ENCODE measurements around the gene PUS7.
"Not testable (repeated sequence)": the region's sequence is repeated elsewhere in the genome, so short reads cannot be mapped to it uniquely, and the experiment has no call there.

The PUS7 gene

GRCh38 chr7:105448181-105448580 is 73.9 kb downstream of the PUS7 start:
- no peak for DNase-seq (ENCODE audit: low read depth)

GRCh38 chr7:105444342-105444987 is 77.6 kb downstream of the PUS7 start:
- DNase-seq (ENCODE audit: low read depth), result no peak

- not testable (repeated sequence) for DNase-seq (ENCODE audit: low read depth)
Measured at GRCh38 chr7:105442214-105442613, 79.9 kb downstream of the PUS7 start.

GRCh38 chr7:105439174-105439893 is 82.7 kb downstream of the PUS7 start:
- DNase-seq (ENCODE audit: low read depth), result peak; percentile 80

GRCh38 chr7:105438847-105439173 is 83.3 kb downstream of the PUS7 start:
- DNase-seq (ENCODE audit: low read depth), result no peak

- DNase-seq (ENCODE audit: low read depth), result no peak
Measured at GRCh38 chr7:105438254-105438653, 83.8 kb downstream of the PUS7 start.

GRCh38 chr7:105437356-105437755 is 84.7 kb downstream of the PUS7 start:
- not testable (repeated sequence) for DNase-seq (ENCODE audit: low read depth)

- DNase-seq (ENCODE audit: low read depth), result no peak
Measured at GRCh38 chr7:105429746-105430612, 92.1 kb downstream of the PUS7 start.

GRCh38 chr7:105426606-105427146 is 95.4 kb downstream of the PUS7 start:
- no peak for DNase-seq (ENCODE audit: low read depth)

- no peak for DNase-seq (ENCODE audit: low read depth)
Measured at GRCh38 chr7:105423987-105424386, 98.1 kb downstream of the PUS7 start.

GRCh38 chr7:105413887-105414437 is 108.1 kb downstream of the PUS7 start:
- DNase-seq (ENCODE audit: low read depth), result no peak

GRCh38 chr7:105410774-105411173 is 111.3 kb downstream of the PUS7 start:
- DNase-seq (ENCODE audit: low read depth), result not testable (repeated sequence)

GRCh38 chr7:105409775-105410174 is 112.3 kb downstream of the PUS7 start:
- DNase-seq (ENCODE audit: low read depth), result not testable (repeated sequence)

- DNase-seq (ENCODE audit: low read depth), result no peak
Measured at GRCh38 chr7:105408791-105409410, 113.2 kb downstream of the PUS7 start.
